Measurements from ENCODE around the gene KLHL17. TPM values are rescaled to one million over a fixed set of nuclear protein-coding genes. Genes with fewer than 3 reads are reported as not detected.

The KLHL17 gene
- total RNA-seq, 1 experiment from 2014 or later: 32.1 TPM

GRCh38 chr1:970973-971730 is 10.8 kb downstream of the KLHL17 start:
- no peak for DNase-seq
- TF ChIP-seq EZH2 (IDR thresholded peaks at IDR 0.05; ENCODE audit: low read length, unreplicated experiment) (no peak), CTCF (conservative IDR thresholded peaks at IDR 0.05; ENCODE audit: low read depth, low read length) (no peak), EZH2phosphoT487 (IDR thresholded peaks at IDR 0.05; ENCODE audit: borderline replicate concordance, low read length) (no peak)
- ChIA-PET POLR2A (ENCODE audit: unreplicated experiment) (no interaction called here), CTCF (no interaction called here)
- no peak overlapping the region for H3K9ac ChIP-seq (ENCODE audit: low read length)
- H2AFZ ChIP-seq (ENCODE audit: low read length): no peak overlapping the region
- no peak overlapping the region for H3K4me3 ChIP-seq (ENCODE audit: low read length)
- H3K27me3 ChIP-seq (ENCODE audit: low read length): no peaks in the 10 kb centered on the region
- no peaks in the 10 kb centered on the region for H3K9me2 ChIP-seq (replicated peaks; ENCODE audit: low read length)
- H3K27ac ChIP-seq (ENCODE audit: low read length): no peak overlapping the region
- no peaks in the 10 kb centered on the region for H4K20me1 ChIP-seq (ENCODE audit: low read length)
- no peak for ATAC-seq
- peaks cover 26% of the 10 kb centered on the region for H3K4me1 ChIP-seq (ENCODE audit: insufficient read depth, low read length)
- H3K36me3 ChIP-seq (ENCODE audit: low read depth, low read length): no peaks in the 10 kb centered on the region
- H3K9me3 ChIP-seq (ENCODE audit: low read length): no peaks in the 10 kb centered on the region
- H3F3A ChIP-seq (ENCODE audit: low read length, unreplicated experiment): no peaks in the 10 kb centered on the region
- H3K79me2 ChIP-seq (ENCODE audit: low read length): peaks cover 15% of the 10 kb centered on the region
- intact Hi-C loops (cut with micrococcal nuclease): no loop called here
- no TSS peak for BruUV-seq (replicated peaks)
- H3K4me2 ChIP-seq (ENCODE audit: low read length): no peak overlapping the region

GRCh38 chr1:971751-972506 is 11.5 kb downstream of the KLHL17 start:
- Histone ChIP-seq H3F3A (ENCODE audit: low read length, unreplicated experiment) (no peaks in the 10 kb centered on the region), H3K27me3 (ENCODE audit: low read length) (no peaks in the 10 kb centered on the region), H3K4me1 (ENCODE audit: insufficient read depth, low read length) (peaks cover 28% of the 10 kb centered on the region), H3K27ac (ENCODE audit: low read length) (no peak overlapping the region), H4K20me1 (ENCODE audit: low read length) (no peaks in the 10 kb centered on the region), H3K4me2 (ENCODE audit: low read length) (no peak overlapping the region), H3K9me3 (ENCODE audit: low read length) (no peaks in the 10 kb centered on the region), H2AFZ (ENCODE audit: low read length) (no peak overlapping the region), H3K4me3 (ENCODE audit: low read length) (no peak overlapping the region), H3K9ac (ENCODE audit: low read length) (no peak overlapping the region), H3K9me2 (replicated peaks; ENCODE audit: low read length) (no peaks in the 10 kb centered on the region), H3K36me3 (ENCODE audit: low read depth, low read length) (no peaks in the 10 kb centered on the region), H3K79me2 (ENCODE audit: low read length) (peaks cover 15% of the 10 kb centered on the region)
- CTCF ChIA-PET: no interaction called here
- ATAC-seq (no peak), DNase-seq (no peak)
- TF ChIP-seq EZH2phosphoT487 (IDR thresholded peaks at IDR 0.05; ENCODE audit: borderline replicate concordance, low read length) (no peak), CTCF (conservative IDR thresholded peaks at IDR 0.05; ENCODE audit: low read depth, low read length) (no peak), EZH2 (IDR thresholded peaks at IDR 0.05; ENCODE audit: low read length, unreplicated experiment) (no peak)
- no TSS peak for BruUV-seq (replicated peaks)
- POLR2A ChIA-PET (ENCODE audit: unreplicated experiment): no interaction called here
- intact Hi-C loops (cut with micrococcal nuclease): no loop called here

Measured in PC-3 (cell line).